ENCODE measurements around the gene RECK.

GRCh38 chr9:36140086-36141084 lies 103.7 kb downstream of the RECK start:
- no peak for TF ChIP-seq POLR2A (IDR thresholded peaks at IDR 0.05)
- no peak for TF ChIP-seq CTCF (IDR thresholded peaks at IDR 0.05 in 4 of 5, conservative IDR thresholded peaks at IDR 0.05 in 1 of 5)
